Measurements from ENCODE around the gene RAB44.

DNA sequence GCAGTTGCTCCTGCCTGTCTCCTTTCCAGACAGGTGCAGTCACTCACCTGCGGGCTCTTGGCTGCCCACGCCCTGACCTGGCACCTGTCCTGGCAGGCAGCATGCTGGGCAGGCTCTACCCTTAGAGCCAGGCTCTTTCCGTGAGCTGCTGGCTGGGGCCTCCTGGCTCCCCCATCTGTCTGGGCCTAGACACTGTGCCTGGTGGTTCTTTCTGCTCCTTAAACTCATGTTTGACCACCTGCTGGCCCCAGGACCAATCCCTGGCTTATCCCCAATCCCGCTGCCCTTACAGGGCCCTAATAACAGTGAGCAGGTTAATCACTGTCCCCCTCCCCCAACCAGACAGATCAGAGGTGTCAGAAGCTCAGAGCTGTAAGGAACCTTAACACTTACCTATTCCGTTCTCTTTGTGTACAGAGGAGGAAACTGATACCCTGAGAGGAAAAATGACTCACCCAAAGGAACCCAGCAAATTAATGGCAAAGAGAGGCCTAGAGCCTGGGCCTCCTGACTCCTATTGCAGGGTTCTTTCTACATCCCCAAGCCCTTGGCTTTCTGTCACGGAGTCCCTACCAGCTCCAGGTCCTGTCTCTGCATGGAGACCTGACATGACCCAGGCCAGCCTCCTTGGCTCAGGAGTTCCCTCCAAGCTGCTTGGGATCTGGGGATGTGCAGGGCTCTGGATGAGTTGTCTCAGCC is 54.7 kb downstream of the RAB44 start:
- TF ChIP-seq CTCF (IDR thresholded peaks at IDR 0.05) (no peak), NFE2L1 (CRISPR knock-in tag; IDR thresholded peaks at IDR 0.05) (no peak), TEAD4 (CRISPR knock-in tag; IDR thresholded peaks at IDR 0.05) (no peak), SMAD3 (CRISPR knock-in tag; IDR thresholded peaks at IDR 0.05; ENCODE audit: borderline replicate concordance) (no peak)
- TF ChIP-seq, protein P1, sequence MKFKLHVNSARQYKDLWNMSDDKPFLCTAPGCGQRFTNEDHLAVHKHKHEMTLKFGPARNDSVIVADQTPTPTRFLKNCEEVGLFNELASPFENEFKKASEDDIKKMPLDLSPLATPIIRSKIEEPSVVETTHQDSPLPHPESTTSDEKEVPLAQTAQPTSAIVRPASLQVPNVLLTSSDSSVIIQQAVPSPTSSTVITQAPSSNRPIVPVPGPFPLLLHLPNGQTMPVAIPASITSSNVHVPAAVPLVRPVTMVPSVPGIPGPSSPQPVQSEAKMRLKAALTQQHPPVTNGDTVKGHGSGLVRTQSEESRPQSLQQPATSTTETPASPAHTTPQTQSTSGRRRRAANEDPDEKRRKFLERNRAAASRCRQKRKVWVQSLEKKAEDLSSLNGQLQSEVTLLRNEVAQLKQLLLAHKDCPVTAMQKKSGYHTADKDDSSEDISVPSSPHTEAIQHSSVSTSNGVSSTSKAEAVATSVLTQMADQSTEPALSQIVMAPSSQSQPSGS (CRISPR knock-in tag; IDR thresholded peaks at IDR 0.05; ENCODE audit: borderline replicate concordance, low read depth): no peak
- TF ChIP-seq, protein P2, sequence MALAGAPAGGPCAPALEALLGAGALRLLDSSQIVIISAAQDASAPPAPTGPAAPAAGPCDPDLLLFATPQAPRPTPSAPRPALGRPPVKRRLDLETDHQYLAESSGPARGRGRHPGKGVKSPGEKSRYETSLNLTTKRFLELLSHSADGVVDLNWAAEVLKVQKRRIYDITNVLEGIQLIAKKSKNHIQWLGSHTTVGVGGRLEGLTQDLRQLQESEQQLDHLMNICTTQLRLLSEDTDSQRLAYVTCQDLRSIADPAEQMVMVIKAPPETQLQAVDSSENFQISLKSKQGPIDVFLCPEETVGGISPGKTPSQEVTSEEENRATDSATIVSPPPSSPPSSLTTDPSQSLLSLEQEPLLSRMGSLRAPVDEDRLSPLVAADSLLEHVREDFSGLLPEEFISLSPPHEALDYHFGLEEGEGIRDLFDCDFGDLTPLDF (CRISPR knock-in tag; IDR thresholded peaks at IDR 0.05): no peak

All from WTC11 (cell line).